Activated CD4-positive, CD25-positive, alpha-beta regulatory T cell (primary cell): ENCODE results near the gene ZNF276.
"Not testable (repeated sequence)": the region's sequence is repeated elsewhere in the genome, so short reads cannot be mapped to it uniquely, and the experiment has no call there.

ENCODE experiments used
- DNase-seq, 4 experiments: peaks; one replicate each; lab custom pipeline; 2025; lab: John Stamatoyannopoulos, UW

The ZNF276 gene

GRCh38 chr16:89720813-89721545 lies at the start of gene ZNF276, which contains the start of gene VPS9D1:
Gene ZNF276, plus strand, starts transcription at chr16:89721537. Its CDS starts 104 bp downstream, at chr16:89721641.
Gene VPS9D1, minus strand, starts transcription at chr16:89720898. Its CDS starts 37 bp downstream, at chr16:89720861.
- DNase-seq: peak; percentile 71 to 80 (median 76)

GRCh38 chr16:89671565-89671964 lies 49.8 kb upstream of the ZNF276 start:
- DNase-seq: not testable (repeated sequence)

GRCh38 chr16:89672177-89672941 lies 49.0 kb upstream of the ZNF276 start:
- DNase-seq: no peak

GRCh38 chr16:89678258-89678657 lies 43.1 kb upstream of the ZNF276 start:
- no peak for DNase-seq

GRCh38 chr16:89685916-89686315 lies 35.4 kb upstream of the ZNF276 start:
- DNase-seq: no peak

GRCh38 chr16:89686520-89687091 lies 34.7 kb upstream of the ZNF276 start, which contains the start of gene CDK10:
Gene CDK10, plus strand, starts transcription at chr16:89686689. Its CDS starts 22 bp downstream, at chr16:89686711.
- peak; percentile 71 to 76 (median 76) for DNase-seq

GRCh38 chr16:89687092-89687940 lies 34.0 kb upstream of the ZNF276 start:
- DNase-seq: no peak

- DNase-seq: no peak
Observed at GRCh38 chr16:89688395-89688794, 32.9 kb upstream of the ZNF276 start.

- no peak for DNase-seq
Observed at GRCh38 chr16:89689142-89689541, 32.2 kb upstream of the ZNF276 start.

GRCh38 chr16:89689621-89690020 lies 31.7 kb upstream of the ZNF276 start:
- DNase-seq: not testable (repeated sequence)

- DNase-seq: no peak
Observed at GRCh38 chr16:89690392-89690901, 30.9 kb upstream of the ZNF276 start.

GRCh38 chr16:89691231-89691985 lies 29.9 kb upstream of the ZNF276 start:
- DNase-seq: no peak

GRCh38 chr16:89691986-89692569 lies 29.3 kb upstream of the ZNF276 start:
- no peak for DNase-seq

- no peak for DNase-seq
Observed at GRCh38 chr16:89693289-89693731, 28.0 kb upstream of the ZNF276 start.

- DNase-seq: no peak
Observed at GRCh38 chr16:89693931-89694783, 27.2 kb upstream of the ZNF276 start.

- not testable (repeated sequence) for DNase-seq
Observed at GRCh38 chr16:89694784-89695085, 26.6 kb upstream of the ZNF276 start.

- no peak for DNase-seq
Observed at GRCh38 chr16:89695086-89695874, 26.1 kb upstream of the ZNF276 start.

GRCh38 chr16:89695875-89696669 lies 25.3 kb upstream of the ZNF276 start:
- DNase-seq: no peak
